GM21390 (cell line): ENCODE measurements around the gene EOGT.

Experiments
- ATAC-seq: cut with Tn5 transposase; IDR thresholded peaks from one replicate; pipeline ENCODE4 v1.9.1; 2021; ENCODE audit not compliant: unreplicated experiment

Gene EOGT

DNA sequence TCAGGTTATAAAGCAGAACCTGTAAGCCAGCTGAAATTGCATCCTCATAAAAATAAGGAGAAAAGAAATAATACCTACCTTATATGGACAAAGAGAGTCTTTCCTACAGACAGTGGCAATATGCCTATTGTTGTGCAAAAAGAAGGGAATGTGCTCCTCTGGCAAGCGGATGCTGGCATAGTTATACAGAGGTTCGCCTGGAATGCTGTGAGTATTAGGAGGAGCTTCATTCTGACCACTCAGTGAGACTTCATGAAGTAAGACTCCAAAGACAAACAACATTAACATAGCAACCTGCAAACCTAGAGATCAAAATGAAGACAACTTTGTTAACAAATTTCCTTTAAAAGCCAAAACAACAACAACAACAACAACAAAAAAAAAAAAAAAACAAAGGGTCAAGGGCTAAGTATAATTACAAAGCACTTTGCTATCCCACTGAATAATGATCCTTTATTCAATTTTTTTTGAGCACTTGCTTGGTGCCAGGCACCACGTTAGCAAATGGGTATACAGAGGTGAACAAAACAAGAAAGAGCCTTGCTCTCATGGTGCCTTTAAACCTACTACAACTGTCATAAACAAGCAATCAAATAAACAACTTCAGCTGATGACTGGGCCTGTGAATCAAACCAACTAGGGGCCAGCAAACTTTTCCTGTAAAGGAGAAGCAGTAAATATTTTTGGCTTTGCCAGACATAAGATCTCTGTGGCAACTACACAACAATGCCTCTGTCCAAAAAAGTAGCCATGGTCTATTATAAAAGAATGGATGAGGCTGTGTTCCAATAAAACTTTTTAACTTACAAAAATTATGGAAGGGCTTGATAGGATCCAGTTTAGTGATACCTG lies 3.7 kb downstream of the EOGT start:
- no peak for ATAC-seq

DNA sequence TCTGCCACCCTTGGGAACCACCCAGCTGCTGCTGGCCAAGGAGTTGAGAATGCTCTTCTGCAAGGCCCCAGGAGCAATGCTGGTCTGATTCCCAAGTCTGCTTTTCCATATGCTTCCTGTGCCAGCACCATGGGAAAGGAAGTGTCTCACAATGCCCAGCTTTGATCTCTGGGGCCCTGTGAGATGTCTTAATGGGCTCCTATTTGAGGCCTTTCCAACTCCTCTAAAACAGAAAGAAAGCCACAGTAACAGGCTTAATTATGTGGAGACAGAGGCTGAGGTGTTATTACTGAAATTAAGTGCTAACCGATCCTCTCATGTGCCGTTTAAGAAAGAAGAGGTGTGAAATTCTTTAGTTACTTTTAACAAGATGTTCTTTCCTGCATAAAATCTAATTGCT lies 4.5 kb downstream of the EOGT start:
- ATAC-seq, result no peak

DNA sequence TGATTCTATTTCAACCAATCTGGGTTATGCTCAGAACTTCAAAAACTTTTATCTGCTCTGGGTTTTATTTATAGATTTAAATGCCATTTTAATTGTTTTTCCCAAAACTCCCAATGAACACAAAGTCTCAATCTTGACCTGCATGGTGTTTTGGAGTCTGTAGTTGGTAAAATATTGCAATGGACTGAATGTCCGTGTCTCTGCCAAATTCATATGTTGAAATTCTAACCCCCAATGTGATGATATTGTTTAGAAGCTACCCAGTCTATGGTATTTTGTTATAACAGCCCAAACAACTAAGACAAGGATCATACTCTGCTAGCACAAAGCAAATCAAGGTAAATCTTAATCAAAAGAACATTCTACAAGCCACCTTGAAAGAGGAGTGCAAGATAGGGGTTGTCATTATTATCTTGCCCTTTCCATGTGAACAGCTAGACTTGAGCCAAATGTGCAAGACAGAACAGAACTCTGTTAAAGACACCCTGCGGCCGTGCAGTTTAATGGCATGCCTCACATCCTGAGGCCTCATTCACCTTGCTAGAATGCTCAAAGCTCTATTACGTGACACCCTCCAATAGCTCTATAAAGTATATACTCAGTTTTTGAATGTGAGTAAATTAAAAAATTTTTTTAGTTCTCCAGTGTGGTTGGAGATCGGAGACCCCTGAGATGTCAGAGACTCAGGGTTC lies 7.5 kb downstream of the EOGT start:
- no peak for ATAC-seq

DNA sequence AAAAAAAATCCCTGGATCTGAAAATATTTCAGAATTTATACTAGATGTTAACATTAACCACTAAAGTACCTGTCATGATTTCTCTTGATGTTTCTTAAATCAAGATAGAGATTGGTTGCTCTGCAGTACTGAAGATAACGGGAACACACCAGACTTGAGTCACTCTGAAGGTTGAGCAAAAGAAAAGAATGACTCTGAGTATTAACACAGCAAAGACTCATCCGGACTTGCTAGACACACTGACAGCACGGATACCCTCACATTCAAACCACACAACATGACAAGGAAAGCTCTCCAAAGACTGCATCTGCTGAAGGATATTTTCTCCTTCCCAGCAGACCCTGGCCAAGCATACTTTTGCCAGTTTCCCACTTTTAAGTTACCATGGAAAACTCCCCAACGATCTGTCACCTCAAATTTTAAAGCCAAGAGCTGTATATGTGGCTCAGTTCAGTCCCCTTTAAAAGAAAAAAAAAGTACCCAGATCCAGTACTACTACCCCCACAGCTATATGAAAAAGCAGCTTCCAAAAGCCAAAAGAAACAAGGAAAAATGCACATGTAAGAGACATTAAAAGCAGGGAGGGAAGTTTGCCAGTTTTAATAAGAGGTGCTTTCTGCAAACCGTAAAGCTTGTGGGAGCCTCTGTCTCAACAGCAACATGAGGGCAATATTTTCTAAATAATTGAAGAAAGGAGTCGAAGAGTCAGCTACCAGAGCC lies 8.3 kb downstream of the EOGT start:
- no peak for ATAC-seq

DNA sequence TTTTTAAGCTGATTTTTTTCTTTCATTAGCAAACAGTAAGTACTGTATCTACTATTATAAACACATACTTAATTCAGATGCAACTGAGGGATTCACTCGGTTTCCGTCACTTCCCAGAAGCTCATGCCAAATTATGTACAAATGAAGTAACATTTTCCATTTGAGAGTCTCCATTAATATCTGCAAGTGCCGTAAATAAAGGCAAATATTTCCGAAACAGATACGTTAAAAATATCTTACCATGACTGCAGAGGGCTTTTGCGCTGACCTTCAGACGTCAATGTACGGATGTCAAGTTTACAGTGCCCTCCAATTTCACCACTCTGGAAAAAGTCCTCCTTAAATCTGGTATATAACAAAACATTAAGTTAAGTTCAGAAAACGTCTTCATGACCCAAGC lies 9.3 kb downstream of the EOGT start:
- no peak for ATAC-seq

DNA sequence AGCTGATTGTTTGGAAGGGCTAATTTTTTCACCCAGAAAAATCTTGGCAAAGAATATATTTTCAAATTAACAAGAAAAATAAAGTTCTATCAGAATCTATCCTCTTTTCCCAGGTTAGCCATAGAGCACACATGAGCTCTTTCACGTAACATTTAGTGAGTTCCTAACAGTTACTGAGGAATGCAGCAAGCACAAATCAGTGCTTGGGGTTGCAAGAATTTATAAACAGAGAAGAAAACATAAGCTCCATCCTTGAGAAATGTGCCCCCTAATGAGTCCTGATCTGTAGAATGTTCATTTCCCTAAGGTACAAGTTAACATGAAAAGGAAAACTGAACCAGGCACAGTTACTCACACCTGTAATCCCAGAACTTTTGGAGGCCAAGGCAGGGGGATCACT lies 13.9 kb downstream of the EOGT start:
- no peak for ATAC-seq

DNA sequence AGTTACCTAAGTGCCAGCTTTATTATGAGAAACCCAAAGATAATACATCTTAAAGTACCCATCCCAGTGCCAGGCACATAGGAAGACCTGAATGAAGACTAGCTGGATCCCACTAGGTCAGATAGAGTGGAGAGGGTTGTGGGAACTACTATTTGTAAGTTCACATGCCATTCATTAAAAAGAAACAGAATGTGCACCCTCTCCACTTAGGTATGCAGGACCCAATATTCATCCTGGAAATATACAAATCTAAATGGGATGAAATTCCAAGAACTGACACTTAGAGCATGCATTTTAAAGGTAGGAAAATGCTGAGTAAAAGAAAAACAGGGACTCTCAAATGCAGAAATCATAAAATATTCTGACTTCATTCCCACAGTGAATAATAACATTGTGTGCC lies 14.3 kb downstream of the EOGT start:
- ATAC-seq, result no peak

DNA sequence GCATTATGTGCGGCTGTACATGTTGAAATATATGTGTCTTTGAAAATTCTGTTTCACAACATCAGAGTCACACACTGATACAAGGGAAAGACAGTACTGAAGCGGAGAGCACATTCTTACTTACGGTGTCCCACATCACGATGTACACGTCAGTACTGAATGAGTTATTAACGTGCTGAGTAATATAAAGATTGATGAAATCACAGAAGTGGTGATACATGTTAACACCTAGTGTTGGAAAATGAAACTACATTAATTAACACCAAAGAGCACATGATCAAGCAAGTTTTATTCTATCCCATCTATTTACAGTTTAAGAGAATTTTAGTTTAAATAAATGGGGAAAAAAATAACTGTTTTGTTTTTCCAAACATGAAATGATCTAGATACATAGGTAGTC lies 15.6 kb downstream of the EOGT start:
- no peak for ATAC-seq

DNA sequence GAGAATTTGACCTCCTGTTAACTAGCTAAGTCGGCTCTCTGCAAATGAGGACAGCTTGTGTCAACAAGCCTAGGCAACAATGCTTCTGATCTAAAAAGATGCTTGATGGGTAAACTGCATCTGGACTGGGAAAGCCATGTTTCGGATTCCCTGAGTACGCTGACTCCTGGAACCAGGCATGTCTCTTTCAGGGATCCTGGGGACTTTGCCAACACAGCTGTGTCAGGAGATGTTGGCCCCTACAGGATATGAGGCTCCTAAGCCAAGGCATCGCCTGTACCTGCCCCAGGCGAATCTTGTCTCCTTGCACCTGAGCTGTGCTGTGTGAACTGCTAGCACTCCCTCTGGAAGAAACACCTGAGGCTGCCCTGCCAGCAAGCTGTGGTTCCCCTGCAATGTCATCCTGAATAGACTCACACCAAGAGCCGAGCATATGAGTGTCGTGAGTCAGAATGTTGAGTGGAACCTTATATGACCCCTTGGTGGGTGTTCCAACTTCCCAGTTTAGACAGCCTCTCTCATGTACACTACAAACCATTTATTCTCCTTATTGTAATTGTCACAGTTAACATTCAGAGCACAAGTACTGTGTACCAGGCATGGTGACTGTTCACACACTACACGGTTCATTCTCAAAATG lies 17.0 kb downstream of the EOGT start:
- ATAC-seq, result no peak

DNA sequence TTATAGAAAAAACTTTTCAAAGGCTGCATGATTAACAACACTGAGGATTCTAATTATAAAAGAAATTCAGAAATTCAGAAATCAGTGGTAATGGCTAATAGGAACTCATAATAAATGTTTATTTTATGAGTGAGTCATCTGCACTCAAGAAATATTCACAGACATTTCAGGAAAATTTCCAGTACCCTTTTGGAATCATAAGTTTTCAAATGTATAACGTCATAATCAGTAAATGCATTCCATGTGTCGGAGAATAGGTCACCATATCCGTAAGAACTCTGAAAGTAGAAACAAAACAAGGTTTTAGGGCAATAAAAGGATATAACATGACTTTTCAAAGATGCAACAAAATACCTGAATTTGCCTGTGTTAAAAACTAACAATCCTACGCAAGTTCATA lies 24.7 kb downstream of the EOGT start:
- no peak for ATAC-seq

DNA sequence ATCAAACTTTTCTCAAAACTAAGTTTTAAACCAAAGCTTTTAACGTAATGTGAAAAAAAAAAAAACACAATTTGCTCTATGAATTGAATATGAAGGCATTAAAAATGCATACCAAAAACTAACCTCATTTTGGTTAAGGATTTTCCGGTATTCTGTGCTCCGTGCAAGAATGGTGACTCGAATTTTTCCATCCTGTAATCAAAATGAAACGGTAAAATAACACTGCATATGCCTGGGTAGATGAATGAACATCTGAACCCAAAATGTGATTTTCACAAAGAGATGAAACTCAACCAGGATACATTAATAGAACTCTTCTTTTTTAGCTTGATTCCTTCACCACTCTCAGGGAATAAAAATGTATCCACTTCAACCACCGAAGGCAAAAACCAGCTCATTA lies 26.2 kb downstream of the EOGT start:
- no peak for ATAC-seq

DNA sequence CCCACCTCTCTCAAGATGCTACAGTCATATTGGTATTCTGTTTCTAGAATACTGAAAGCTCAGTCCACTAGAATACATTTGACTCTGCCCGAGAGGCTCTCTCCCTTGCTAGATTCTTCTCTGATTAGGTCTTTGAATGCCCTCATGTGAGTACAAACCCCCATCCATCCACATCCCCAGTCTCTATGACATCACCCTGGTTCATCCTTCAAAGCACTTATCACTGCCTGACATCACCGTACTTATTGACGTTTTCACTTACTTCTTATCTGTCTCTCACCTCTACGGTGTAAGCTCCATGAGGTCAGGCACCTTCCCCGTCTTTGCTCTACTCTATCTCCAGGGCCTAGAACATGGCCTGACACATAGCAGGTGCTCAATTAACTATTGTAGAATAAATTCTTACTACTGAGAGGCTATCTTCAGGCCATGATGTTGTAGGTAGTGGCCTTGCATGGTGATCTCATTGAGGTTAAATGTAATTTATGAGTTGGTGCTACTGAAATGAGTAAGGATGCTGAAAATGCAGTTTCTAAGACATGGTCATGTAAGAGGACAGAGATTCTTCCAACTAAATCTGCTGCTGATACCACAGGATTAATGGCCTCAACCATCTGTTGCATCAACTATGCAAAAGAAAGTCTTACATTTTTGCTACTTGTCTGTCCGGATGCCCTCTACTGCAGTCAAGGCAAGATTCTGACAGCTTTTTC lies 26.8 kb downstream of the EOGT start:
- ATAC-seq, result no peak

DNA sequence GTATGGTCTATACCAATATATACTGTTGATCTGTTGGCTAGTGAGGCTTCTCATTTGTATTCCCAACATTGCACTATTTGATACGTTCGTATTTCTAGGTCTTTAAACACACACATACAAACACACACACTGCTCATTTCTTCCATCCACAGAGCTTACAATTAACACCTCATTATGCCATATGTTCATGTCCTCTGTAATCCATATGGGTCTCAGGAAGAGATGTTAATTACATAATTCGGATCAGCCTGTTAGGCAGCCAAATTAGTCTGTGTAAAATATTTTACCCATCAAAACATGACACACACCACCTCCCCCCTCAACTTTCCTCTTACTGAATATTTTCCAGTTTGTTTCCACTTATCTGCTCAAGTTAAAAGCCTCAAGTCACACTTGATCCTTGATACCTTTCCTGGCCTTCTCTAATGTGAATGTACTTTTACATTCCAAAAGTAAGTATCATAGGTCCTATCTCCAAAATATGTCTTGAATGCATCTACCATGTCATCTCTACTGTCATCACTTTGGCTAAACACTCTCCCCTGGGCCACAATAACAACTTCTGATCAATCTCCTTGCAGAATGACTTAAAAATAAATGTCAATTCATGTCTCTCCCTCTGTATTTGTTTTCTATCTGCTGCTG lies 28.2 kb downstream of the EOGT start:
- ATAC-seq, result no peak

DNA sequence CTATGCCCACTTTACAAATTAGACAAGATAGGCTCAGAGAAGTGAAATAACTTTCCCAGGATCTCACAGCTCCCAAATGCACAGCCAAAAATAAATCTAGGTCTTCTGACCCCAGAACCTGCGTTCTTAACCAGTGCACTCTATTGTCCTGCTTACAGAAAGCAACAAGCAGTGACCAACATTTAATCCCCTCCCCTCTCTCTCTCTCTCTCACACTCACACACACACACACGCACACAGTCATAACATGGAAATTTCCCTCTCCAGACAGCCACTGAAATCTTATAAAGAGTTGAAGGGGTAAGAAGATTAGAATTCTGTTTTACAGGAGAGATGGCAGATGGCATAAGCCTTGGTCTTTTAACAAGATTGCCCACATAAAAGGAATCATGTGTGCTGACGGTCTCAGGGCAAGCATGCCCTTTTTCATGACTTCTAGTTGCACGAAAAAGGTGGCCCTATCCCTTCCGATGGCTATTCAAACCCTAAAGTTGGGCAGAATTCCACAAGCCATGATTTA lies 29.4 kb downstream of the EOGT start:
- no peak for ATAC-seq

DNA sequence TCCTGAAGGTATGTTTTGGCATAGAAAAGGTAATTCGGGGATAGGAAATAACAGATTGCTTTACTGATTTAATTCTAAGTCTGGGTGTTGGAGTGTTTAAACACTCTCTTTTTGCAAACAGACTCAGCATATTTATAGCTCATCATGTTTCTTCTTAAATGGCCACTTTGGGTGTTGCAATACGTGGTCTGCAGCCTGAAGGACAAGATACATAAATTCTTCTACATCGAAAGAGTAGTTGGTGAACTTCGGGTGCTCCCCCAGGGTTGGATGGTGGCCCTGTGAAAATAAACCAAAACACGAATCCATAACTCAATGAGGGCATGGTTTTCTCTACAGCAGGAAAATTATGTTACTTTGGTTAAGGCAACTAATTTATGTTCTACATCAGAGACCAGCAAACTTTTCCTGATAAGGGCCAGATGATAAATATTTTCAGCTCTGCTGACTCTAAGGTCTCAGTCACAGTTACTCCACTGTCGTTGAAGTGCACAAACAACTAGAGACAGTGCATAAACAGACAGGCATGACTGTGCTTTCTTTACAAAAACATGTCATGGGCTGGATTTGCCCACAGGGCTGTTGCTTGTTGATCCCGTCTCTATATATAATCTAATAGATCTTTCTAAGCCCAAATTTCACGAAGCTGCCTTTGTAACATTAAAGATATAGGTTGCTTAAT lies 35.9 kb downstream of the EOGT start:
- ATAC-seq, result no peak

DNA sequence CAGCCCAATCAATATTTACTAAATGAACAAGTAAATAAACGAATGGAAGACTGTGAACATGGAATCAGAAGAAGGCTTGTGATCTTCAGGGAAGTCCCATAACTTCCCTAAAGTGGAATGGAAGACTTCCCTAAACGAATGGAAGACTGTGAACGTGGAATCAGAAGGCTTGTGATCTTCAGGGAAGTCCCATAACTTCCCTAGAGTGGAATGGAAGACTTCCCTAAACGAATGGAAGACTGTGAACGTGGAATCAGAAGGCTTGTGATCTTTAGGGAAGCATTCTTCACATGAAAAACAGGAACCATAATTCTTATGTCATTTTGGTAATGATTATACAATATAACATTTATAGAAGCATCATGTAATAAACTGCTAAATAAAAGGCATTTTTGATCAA lies 38.8 kb downstream of the EOGT start:
- ATAC-seq, result no peak

DNA sequence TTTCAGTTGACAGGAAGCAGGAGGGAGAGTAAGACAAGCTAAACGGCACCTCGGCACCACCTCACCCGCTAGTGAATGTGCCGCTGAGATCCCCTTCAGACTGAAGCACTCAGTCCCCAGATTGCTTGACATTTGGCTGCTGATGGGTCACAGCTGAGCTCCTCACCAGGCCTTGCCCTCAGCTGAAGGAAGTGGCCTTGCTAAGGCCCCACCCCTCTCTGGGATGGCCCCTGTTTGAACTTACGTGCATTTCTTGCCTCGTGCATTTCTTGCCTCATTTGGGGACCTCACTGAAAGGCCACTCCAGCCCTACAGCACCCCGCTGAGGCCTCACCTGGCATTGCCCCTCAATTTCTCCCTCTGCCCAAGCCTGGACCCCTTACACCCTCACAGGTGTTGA lies 39.8 kb downstream of the EOGT start:
- ATAC-seq, result no peak

DNA sequence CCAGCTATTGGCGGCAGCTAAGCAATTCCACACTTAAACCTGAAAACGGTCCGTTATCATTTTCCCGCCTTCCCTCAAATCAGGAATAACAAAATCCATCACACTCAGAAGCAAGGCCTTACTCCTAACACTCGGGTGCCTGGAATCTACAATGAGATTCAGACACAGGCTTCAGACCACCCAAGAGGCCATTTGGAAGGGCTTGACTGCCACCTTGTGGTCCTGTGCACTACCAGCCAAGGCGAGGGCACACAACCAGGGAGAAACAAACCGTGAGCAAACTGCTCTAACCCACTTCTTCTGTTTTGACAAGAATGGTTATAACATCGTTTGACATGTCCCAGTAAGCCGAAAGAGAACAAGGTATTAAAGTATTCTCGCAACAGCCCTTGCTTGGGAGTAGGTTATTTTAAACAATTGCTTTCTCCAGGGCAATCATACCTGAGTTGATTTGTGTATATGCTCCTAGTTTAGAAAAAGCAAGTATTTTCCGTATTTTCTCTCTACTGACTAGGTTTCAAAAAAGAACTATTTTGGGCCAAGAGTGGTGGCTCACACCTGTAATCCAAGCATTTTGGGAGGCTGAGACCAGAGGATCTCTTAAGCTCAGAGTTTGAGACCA lies 41.0 kb downstream of the EOGT start:
- ATAC-seq, result peak; percentile 79

DNA sequence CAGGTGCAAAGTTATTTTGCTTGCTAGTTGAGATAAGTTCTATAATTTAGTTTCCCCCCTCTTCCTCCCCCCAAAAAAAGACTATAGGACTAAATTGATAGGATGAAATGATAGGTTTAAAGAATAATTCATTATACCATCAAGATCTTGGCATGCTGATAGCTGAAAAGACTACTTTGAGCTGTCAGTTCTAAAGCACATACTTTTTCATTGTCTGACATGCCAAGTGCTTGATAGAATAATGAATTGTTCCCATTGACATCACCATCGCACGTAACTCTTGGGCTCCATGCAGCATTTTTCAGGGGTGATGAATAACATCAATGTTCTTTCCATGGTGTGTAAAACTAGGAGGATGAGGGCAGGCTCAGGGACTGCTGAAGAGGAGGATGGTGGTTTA lies 48.8 kb downstream of the EOGT start:
- no peak for ATAC-seq
